Pancreas (tissue), 10 donors: ENCODE measurements around the gene COL5A1. TPM values are rescaled to one million over a fixed set of nuclear protein-coding genes. Genes with fewer than 3 reads are reported as not detected.

ENCODE experiments used
- ATAC-seq, 4 donors: fragments of 200-7000 bp; cut with Tn5 transposase; one replicate each; pipeline versions ENCODE4 v1.8.0 to v1.9.1; 2020; ENCODE audit warnings: mild to moderate bottlenecking in 4 of 4, moderate library complexity in 4 of 4
- DNase-seq, 6 donors: peaks; one replicate each; pipeline ENCODE4 v3.0.0-alpha.2; 2020
- FAIRE-seq: peaks from 2 replicates; lab custom pipeline; 2012; peaks lifted over from hg19 to GRCh38; lab: Jason Lieb, UNC
- H3K27ac ChIP-seq, 4 donors: fragments of 200-600 bp; sonication (generic); 1 replicate in 3 of 4; 2 replicates in 1 of 4; pipeline versions ENCODE4 v1.5.0 to v1.8.0; 2020
- H3K27me3 ChIP-seq, 4 donors: fragments of 200-600 bp; one replicate each; pipeline ENCODE4 v1.8.0; 2021
- H3K36me3 ChIP-seq, 3 donors: fragments of 200-600 bp; sonication (generic) in 1 of 3; one replicate each; pipeline versions ENCODE4 v1.5.0 to v1.8.0; 2020 to 2021
- H3K4me1 ChIP-seq, 3 donors: fragments of 200-600 bp; one replicate each; pipeline ENCODE4 v1.8.0; 2021
- H3K4me3 ChIP-seq, 4 donors: fragments of 200-600 bp; sonication (generic) in 2 of 4; one replicate each; pipeline versions ENCODE4 v1.5.0 to v1.8.0; 2020 to 2021
- H3K9me3 ChIP-seq, 4 donors: fragments of 200-600 bp; one replicate each; pipeline ENCODE4 v1.8.0; 2021
- WGBS, 2 donors: extraction: QIAGEN DNeasy Blood & Tissue Kit; methylation state at CpG; one replicate each; pipeline ENCODE4 v1.1.7; 2013; 5-methylcytosine and 5-hydroxymethylcytosine counted together
- intact Hi-C, 3 donors: fragments of 100-400 bp; cut with DNase I; formaldehyde crosslinking; loops; one replicate each; pipeline versions ENCODE4 v1.11.1 to v1.14.2; 2022
- polyA plus RNA-seq, 2 donors: library from polyadenylated mRNA; stranded (reverse); fragments of 200-250 nt; gene quantifications; one replicate each; pipeline ENCODE4 v1.2.3, GENCODE V29; 2013
- total RNA-seq, 6 donors: library from RNA; stranded (reverse); fragmentation: NEBNext Ultra II Directional in 4 of 6; extraction: Animal tissue kit (Norgen Biotek cat#: 25700) in 4 of 6; gene quantifications; one replicate each; pipeline versions ENCODE4 v1.2.1 to v1.2.4, GENCODE V29; 2021 to 2023
- TF ChIP-seq, protein P1 (sequence below), 4 donors: fragments of 200-600 bp; sonication (generic) in 3 of 4; IDR thresholded peaks; one replicate each; pipeline versions ENCODE4 v1.5.0 to v1.8.0; 2021; ENCODE audit warnings: antibody characterized with exemption in 4 of 4
- donor health status: healthy with polysubstance abuse.
- donor health status: DM: no; HTN: no; CAD: no; lungs with moderate emphysema.
- donor health status: DM: no; HTN: no; CAD: no.
- donor health status: control.
- donor health status: control.
- donor health status: Bipolar disorder and iron deficiency.
- donor health status: DM: yes; HTN: yes; CAD: no.
- donor health status: DM: no; HTN: no; CAD: no.
- donor health status: DM: no; HTN: no; CAD: no.
- donor health status: DM: yes; HTN: yes; CAD: no.

COL5A1 gene
- total and polyA plus RNA-seq, 8 donors = 1.2 to 62.8 (median 3.5) TPM

DNA sequence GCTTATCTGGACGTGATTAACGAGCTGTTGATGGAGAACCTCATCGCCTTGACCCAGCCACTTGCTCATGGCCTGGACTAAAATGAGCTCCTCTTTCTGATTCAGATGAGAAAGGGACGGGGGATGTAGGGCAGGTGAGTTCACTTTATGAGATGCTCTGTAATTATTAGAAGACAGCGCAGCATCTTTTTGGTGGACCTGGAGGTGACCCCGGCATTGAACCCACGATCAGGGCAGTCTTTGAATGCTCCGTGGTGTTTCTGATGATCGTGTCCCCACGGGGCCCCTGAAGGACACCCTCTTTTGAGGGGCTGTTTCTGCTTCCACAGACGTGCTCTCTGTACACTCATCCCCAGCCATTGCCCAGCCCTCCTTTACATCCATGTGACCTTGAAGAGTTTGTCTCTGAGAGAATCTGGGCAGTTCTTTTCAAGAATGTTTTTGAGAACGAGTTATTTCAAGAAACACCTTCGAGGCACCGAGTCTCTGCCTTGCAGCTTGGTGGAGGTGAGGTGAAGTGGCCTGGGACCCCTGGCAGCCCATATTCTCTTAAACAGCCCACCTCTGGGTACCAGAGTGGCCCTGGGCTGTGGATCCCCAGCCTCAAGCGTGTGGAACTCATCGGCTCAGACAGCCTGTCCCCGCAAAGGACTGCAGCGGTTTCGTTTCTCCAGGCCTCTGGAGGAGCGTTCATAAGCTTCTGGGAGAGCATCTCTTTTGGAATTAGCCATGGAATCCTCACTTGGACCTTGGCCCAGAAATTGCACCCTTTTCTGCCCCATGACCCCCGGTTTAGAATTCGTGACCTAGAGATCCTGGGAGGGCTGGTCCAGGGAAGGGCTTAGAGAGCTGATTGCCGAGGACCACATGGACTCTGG is 50.3 kb downstream of the COL5A1 start:
- intact Hi-C loops = loop anchor here in 1 of 3 donors (10.0 kb wide), 1 partner anchor 723 kb away; no protein-coding TSS in a partner anchor
- WGBS, 2 donors = 46 to 62% methylated on average over 23 of the region's 23 CpGs
- TF ChIP-seq, protein P1, sequence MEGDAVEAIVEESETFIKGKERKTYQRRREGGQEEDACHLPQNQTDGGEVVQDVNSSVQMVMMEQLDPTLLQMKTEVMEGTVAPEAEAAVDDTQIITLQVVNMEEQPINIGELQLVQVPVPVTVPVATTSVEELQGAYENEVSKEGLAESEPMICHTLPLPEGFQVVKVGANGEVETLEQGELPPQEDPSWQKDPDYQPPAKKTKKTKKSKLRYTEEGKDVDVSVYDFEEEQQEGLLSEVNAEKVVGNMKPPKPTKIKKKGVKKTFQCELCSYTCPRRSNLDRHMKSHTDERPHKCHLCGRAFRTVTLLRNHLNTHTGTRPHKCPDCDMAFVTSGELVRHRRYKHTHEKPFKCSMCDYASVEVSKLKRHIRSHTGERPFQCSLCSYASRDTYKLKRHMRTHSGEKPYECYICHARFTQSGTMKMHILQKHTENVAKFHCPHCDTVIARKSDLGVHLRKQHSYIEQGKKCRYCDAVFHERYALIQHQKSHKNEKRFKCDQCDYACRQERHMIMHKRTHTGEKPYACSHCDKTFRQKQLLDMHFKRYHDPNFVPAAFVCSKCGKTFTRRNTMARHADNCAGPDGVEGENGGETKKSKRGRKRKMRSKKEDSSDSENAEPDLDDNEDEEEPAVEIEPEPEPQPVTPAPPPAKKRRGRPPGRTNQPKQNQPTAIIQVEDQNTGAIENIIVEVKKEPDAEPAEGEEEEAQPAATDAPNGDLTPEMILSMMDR (IDR thresholded peaks at IDR 0.05) = no peak
- Histone ChIP-seq H3K4me1 (no peaks in the 10 kb centered on the region), H3K4me3 (no peak overlapping the region), H3K36me3 (no peaks in the 10 kb centered on the region), H3K27ac (no peak overlapping the region), H3K27me3 (no peaks in the 10 kb centered on the region), H3K9me3 (no peaks in the 10 kb centered on the region)
- ATAC-seq (no peak), FAIRE-seq (no peak), DNase-seq (peak in 1 of 6 donors; percentile 40)

DNA sequence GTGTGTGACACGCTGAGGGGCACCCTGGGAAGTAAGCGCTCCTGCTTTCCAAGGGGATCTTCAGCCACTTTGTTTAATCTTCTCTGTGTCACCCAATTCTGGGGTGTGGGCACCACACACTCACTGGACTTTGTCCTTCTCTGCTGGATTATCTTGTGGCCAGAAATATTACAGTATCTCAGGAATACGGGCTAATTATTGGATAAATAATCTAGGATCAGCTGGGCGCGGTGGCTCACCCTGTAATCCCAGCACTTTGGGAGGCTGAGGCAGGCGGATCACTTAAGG is 50.9 kb downstream of the COL5A1 start:
- Histone ChIP-seq H3K4me1 (no peaks in the 10 kb centered on the region), H3K36me3 (no peaks in the 10 kb centered on the region), H3K9me3 (no peaks in the 10 kb centered on the region), H3K27me3 (no peaks in the 10 kb centered on the region), H3K4me3 (no peak overlapping the region), H3K27ac (no peak overlapping the region)
- ATAC-seq (no peak), DNase-seq (no peak), FAIRE-seq (no peak)
- 63 to 70% methylated on average over 6 of the region's 6 CpGs for WGBS, 2 donors
- intact Hi-C loops = loop anchor here in 1 of 3 donors (10.0 kb wide), 1 partner anchor 722 kb away; no protein-coding TSS in a partner anchor
- TF ChIP-seq, protein P1 (IDR thresholded peaks at IDR 0.05) = no peak

DNA sequence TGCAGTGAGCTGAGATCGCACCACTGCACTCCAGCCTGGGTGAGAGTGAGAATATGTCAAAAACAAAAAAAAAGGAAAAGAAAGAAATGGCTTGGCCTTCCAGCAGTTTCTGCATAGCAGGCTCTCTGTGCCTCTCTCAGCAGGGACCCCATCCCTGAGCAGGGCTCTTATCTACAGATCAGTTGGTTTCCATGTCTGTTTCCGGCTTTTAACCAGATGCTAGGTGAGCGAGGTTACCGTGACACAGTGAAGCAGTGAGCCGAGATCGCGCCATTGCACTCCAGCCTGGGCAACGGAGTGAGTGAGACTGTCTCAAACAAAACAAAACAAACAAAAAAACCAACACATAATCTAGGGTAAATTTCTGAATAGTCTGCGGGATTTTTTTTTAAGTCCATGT is 51.4 kb downstream of the COL5A1 start:
- no peaks in the 10 kb centered on the region for H3K4me1 ChIP-seq
- TF ChIP-seq, protein P1 (IDR thresholded peaks at IDR 0.05) = no peak
- ATAC-seq (peak in 1 of 4 donors; percentile 49), FAIRE-seq (no peak), DNase-seq (peak in 1 of 6 donors; percentile 24)
- WGBS, 2 donors = 54 to 65% methylated on average over 9 of the region's 9 CpGs
- intact Hi-C loops = loop anchor here in 1 of 3 donors (10.0 kb wide), 1 partner anchor 722 kb away; no protein-coding TSS in a partner anchor
- no peak overlapping the region for H3K27ac ChIP-seq
- H3K4me3 ChIP-seq = no peak overlapping the region
- no peaks in the 10 kb centered on the region for H3K9me3 ChIP-seq
- no peaks in the 10 kb centered on the region for H3K27me3 ChIP-seq
- H3K36me3 ChIP-seq = no peaks in the 10 kb centered on the region

DNA sequence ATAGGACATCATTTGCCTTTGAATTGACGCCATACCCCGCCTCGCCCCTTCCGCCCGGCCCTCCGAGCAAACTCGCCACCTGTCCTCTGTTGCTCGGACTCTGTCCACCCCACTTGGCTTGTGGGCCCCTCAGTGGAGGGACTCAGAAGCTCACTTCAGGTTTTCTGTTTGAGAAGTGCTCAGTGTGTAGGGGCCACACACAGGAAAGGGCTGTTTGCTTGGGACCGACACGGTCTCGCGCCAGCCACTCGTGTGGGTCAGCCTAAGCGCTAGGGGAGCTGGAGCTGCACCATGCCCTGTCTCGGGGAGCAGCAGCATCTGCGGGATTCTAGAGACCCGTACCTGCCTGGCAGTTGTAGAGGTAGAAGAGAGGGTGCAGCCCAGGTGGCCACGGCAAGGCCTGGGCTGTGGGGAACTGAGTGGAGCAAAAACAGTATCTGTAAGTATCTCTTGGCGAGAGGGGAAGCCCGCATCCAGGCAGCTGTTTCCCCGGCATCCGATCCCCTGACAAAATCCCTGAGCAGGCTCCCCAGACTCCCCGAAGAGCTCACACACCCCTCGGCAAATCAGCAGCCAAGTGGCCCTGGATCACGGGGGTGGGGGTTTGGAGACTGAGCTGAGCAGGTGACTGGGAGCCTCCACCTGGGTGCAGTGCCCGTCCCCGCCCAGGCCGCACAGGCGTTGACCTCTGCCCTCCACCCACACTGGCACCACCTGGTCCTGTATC is 52.2 kb downstream of the COL5A1 start:
- Histone ChIP-seq H3K4me1 (no peaks in the 10 kb centered on the region), H3K9me3 (no peaks in the 10 kb centered on the region), H3K27ac (no peak overlapping the region), H3K36me3 (no peaks in the 10 kb centered on the region), H3K4me3 (no peak overlapping the region), H3K27me3 (no peaks in the 10 kb centered on the region)
- DNase-seq (peak in 3 of 6 donors; percentile 11 to 58 (median 51)), ATAC-seq (no peak), FAIRE-seq (no peak)
- intact Hi-C loops = loop anchor here in 1 of 3 donors (10.0 kb wide), 1 partner anchor 721 kb away; no protein-coding TSS in a partner anchor
- 69 to 80% methylated on average over 29 of the region's 29 CpGs for WGBS, 2 donors
- TF ChIP-seq, protein P1 (IDR thresholded peaks at IDR 0.05) = no peak
